Osteocyte (in vitro differentiated cells): ENCODE measurements around the gene DNTT. TPM values are rescaled to one million over a fixed set of nuclear protein-coding genes. Genes with fewer than 3 reads are reported as not detected.

Experiments used
- DNase-seq: peaks from one replicate; pipeline ENCODE4 v3.0.0; 2021; ENCODE audit warnings: mixed read lengths; ENCODE audit not compliant: unreplicated experiment; ENCODE audit errors: extremely low spot score
- H3K27ac Mint-ChIP-seq: one replicate; pipeline ENCODE4 v1.8.0; 2021; ENCODE audit warnings: mild to moderate bottlenecking, mixed read lengths; ENCODE audit not compliant: unreplicated experiment
- H3K27me3 Mint-ChIP-seq: one replicate; pipeline ENCODE4 v1.8.0; 2021; ENCODE audit warnings: mixed read lengths; ENCODE audit not compliant: unreplicated experiment
- H3K36me3 Mint-ChIP-seq: one replicate; pipeline ENCODE4 v1.8.0; 2021; ENCODE audit warnings: mixed read lengths; ENCODE audit not compliant: unreplicated experiment
- H3K4me1 Mint-ChIP-seq: one replicate; pipeline ENCODE4 v1.8.0; 2021; ENCODE audit warnings: mixed read lengths; ENCODE audit not compliant: unreplicated experiment
- H3K4me3 Mint-ChIP-seq: one replicate; pipeline ENCODE4 v1.8.0; 2021; ENCODE audit warnings: mild to moderate bottlenecking, moderate library complexity, mixed read lengths; ENCODE audit not compliant: unreplicated experiment
- H3K9me3 Mint-ChIP-seq: one replicate; pipeline ENCODE4 v1.8.0; 2021; ENCODE audit warnings: mixed read lengths; ENCODE audit not compliant: unreplicated experiment
- CTCF ChIP-seq: fragments of 200-600 bp; sonication (generic); IDR thresholded peaks from 2 replicates; pipeline ENCODE4 v1.5.0; 2021; ENCODE audit warnings: antibody characterized with exemption, mild to moderate bottlenecking, moderate library complexity
- total RNA-seq: library from RNA; stranded (reverse); gene quantifications from 2 replicates; pipeline ENCODE4 v1.2.1, GENCODE V29; 2021

The DNTT gene
- total RNA-seq, 1 donor from 2014 or later, result not detected

GRCh38 chr10:96339956-96340904 lies 36.0 kb downstream of the DNTT start:
- Mint-ChIP-seq H3K4me1 (no peaks in the 10 kb centered on the region), H3K27me3 (peaks cover 33% of the 10 kb centered on the region)
- TF ChIP-seq CTCF, result peak; percentile 68

GRCh38 chr10:96341219-96342182 lies 37.3 kb downstream of the DNTT start:
- H3K27ac Mint-ChIP-seq, result no peak overlapping the region
- H3K4me1 Mint-ChIP-seq, result no peaks in the 10 kb centered on the region
- H3K27me3 Mint-ChIP-seq, result peaks cover 33% of the 10 kb centered on the region

More at GRCh38 chr10:96339956-96340904, 36.0 kb downstream of the DNTT start:
- Mint-ChIP-seq H3K4me3 (no peak overlapping the region), H3K9me3 (no peaks in the 10 kb centered on the region), H3K36me3 (no peaks in the 10 kb centered on the region), H3K27ac (no peak overlapping the region)
- no peak for DNase-seq

GRCh38 chr10:96342402-96342801 lies 38.2 kb downstream of the DNTT start:
- Mint-ChIP-seq H3K36me3 (no peaks in the 10 kb centered on the region), H3K4me3 (no peak overlapping the region), H3K27ac (no peak overlapping the region), H3K9me3 (peaks cover 8% of the 10 kb centered on the region), H3K27me3 (peaks cover 33% of the 10 kb centered on the region), H3K4me1 (no peaks in the 10 kb centered on the region)
- no peak for DNase-seq
- TF ChIP-seq CTCF, result no peak

More at GRCh38 chr10:96341219-96342182, 37.3 kb downstream of the DNTT start:
- DNase-seq, result no peak
- H3K36me3 Mint-ChIP-seq, result no peaks in the 10 kb centered on the region
- H3K9me3 Mint-ChIP-seq, result peaks cover 7% of the 10 kb centered on the region
- TF ChIP-seq CTCF, result no peak
- no peak overlapping the region for H3K4me3 Mint-ChIP-seq

GRCh38 chr10:96344178-96344577 lies 39.9 kb downstream of the DNTT start:
- DNase-seq, result no peak
- no peak overlapping the region for H3K27ac Mint-ChIP-seq
- no peaks in the 10 kb centered on the region for H3K4me1 Mint-ChIP-seq
- H3K36me3 Mint-ChIP-seq, result no peaks in the 10 kb centered on the region
- no peak overlapping the region for H3K4me3 Mint-ChIP-seq
- H3K27me3 Mint-ChIP-seq, result peaks cover 29% of the 10 kb centered on the region
- H3K9me3 Mint-ChIP-seq, result peaks cover 8% of the 10 kb centered on the region
- no peak for TF ChIP-seq CTCF
